GM21381 (cell line): ENCODE results near the gene EWSR1.
"Not testable (repeated sequence)": the region's sequence is repeated elsewhere in the genome, so short reads cannot be mapped to it uniquely, and the experiment has no call there.

Experiments
- ATAC-seq: cut with Tn5 transposase; IDR thresholded peaks from one replicate; pipeline ENCODE4 v1.9.1; 2021; ENCODE audit warnings: mild to moderate bottlenecking, moderate library complexity; ENCODE audit not compliant: unreplicated experiment

Gene EWSR1

GRCh38 chr22:29267858-29268510 lies at the start of gene EWSR1, which contains the start of gene RHBDD3:
TSS of gene EWSR1 (plus strand) at chr22:29268268. CDS start at chr22:29268337, 69 bp downstream.
TSS of gene RHBDD3 (minus strand) at chr22:29267981. CDS start at chr22:29265626, 2,355 bp downstream.
- peak; percentile 76 for ATAC-seq

DNA sequence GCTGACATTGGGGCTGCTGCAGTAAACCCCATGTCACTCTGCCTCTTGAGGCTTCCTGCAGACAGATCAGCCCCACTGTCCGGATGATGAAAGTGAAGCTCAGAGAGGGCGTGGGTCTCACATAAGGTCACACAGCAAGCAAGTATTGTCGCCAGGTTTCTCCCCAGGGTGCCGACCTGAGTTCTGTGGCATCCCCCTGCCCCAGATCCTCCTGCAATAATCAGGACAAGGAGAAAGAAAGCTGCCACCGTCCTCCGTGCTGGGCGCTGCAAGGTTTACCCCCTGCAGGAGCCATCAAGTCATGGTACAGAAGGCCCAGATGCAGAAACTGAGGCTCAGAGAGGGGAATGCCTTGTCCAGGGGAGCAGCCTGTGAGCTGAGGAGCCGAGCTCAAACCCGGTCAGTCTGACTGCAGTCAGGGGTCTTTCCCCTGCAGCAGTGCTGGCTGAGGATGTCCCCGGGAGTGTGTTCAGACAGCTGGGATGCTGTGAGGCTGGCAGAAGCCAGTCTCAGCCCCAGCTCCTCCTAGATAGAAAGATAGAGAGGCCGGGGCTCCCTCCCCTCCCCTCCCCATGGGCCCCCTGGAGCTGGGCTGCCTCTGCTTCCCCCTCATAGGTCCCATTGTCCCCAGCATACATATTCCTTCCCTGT lies 49.2 kb upstream of the EWSR1 start:
- ATAC-seq = no peak

DNA sequence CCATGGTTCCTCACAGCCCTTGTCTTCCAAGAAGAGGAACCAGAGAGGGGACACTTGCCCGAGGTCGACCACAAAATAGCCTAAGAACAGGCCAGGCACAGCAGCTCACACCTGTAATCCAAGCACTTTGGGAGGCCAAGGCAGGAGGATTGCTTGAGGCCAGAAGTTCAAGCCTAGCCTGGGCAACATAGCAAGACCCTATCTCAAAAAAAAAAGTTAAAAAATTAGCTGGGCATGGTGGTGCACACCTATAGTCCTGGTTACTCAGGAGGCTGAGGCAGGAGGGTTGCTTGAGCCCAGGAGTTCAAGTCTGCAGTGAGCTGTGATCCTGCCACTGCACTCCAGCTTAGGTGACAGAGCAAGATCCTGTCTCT lies 48.7 kb upstream of the EWSR1 start:
- not testable (repeated sequence) for ATAC-seq

GRCh38 chr22:29219881-29220670 lies 48.0 kb upstream of the EWSR1 start:
- no peak for ATAC-seq

DNA sequence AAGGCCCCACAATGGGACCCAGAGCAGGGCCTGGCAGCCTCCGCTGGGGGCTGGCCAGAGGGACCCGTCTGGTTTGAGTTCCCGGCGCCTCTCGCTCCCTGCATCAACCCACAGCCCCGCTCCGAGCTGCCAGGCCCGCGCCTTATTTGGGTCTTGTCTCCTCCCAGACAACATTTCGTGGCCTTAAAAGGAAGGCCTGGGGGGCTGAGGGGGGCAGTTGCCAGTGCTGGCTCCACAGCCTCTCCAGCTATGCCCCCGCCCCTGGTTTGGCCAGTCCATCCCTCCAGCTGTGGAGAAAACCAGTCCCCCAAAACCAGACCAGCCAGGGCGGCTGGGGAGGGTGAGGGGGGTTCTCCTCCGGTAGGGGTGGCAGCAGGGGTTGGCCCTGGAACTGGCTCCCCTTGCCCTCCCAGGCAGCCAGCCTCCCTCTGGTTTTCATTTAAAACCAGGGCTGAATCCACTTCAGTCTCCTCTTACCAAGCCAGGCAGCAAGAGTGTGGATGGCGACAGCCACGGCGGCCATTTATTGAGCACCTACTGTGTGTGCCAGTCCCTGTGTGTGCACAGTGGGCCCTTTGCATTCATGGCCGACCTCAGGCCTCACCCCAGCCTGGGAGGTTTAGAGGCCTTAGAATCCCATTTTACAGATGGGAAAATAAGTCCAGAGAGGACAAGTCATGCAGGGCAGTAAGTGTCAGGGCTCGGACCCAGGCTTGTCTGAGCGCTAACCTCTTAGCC lies 43.8 kb upstream of the EWSR1 start:
- ATAC-seq = no peak

- ATAC-seq = no peak
These were observed 43.1 kb upstream of the EWSR1 start for GRCh38 chr22:29224859-29225410.

DNA sequence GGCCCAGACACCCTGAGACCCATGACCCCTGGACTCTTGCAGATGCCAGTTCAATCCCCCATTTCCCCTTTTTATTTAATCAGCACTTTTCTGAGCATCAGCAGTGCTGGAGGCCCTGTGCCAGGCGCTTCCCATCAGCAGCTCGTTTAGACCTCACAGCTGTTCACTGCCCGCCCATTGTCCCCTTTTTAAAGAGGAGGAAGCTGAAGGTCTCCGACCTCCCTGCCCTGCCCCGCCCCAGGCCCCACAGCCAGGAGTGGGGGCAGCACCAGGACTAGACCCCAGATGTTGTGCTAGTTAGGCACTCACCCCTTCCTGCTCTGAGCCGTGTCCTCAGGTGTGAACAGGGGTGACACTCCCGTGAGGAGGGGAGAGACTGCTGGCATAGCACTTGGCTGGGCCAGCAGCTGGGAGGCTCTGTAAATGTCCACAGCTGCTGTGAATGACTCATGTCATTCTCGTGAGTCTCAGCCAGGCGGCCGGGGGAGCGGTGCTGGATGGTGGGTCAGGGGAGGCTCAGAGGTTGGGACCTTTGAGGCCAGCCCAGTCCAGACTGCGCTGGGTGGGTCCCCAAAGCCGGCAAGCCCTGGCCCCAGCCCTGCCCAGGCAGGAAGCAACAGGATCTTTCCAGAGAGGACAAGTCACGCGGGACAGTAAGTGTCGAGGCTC lies 42.5 kb upstream of the EWSR1 start:
- no peak for ATAC-seq

DNA sequence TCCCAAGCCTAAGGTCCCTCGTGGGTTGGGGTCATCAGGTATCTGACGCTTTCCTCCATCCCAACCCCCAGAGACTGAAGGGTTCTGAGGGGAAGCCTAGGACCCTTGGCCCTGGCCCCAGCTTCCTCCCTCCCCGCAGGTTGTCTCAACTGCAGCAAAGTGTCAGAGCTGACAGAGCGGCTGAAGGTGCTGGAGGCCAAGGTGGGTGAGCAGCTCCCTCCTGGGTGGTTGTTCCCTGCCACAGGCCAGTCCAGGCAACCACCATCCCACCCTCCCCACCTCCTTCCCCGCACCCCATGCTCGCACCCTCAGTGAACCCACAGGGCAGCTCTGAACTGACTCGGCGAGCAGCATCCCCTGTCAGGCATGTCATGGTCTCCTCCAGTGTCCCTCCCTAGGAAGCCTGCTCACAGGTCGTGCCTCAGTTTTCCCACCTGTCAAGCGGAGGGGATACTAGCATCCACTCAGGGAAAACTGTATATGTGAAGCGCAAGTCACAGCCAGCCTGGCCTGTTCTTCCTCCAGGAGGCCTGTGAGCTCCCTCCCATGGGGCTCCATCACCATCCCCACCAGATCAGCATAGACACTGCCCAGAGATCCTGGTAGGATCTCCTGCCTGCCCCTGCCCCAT lies 41.6 kb upstream of the EWSR1 start:
- ATAC-seq = no peak

GRCh38 chr22:29230972-29231875 lies 36.8 kb upstream of the EWSR1 start:
- ATAC-seq = no peak

GRCh38 chr22:29231971-29232959 lies 35.8 kb upstream of the EWSR1 start:
- ATAC-seq = no peak

- no peak for ATAC-seq
These were observed 34.7 kb upstream of the EWSR1 start for GRCh38 chr22:29233277-29233877.

DNA sequence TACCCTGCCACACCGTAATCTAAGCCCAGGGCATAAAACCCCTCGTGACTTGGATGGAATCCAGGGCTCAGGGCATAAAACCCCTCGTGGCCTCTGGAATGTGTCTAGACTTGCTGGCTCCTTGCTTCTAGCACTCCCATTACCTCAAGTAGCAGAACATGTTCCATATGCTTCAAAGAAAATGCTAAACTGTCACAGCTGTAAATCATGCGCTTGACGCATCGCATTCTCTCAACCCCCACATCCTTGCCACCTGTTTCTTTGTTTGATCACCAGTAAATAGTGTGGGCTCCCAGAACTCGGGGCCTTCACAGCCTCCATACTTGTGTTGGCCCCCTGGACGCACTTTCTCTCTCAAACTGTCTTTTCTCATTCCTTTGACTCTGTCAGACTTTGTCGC lies 27.6 kb upstream of the EWSR1 start:
- not testable (repeated sequence) for ATAC-seq

DNA sequence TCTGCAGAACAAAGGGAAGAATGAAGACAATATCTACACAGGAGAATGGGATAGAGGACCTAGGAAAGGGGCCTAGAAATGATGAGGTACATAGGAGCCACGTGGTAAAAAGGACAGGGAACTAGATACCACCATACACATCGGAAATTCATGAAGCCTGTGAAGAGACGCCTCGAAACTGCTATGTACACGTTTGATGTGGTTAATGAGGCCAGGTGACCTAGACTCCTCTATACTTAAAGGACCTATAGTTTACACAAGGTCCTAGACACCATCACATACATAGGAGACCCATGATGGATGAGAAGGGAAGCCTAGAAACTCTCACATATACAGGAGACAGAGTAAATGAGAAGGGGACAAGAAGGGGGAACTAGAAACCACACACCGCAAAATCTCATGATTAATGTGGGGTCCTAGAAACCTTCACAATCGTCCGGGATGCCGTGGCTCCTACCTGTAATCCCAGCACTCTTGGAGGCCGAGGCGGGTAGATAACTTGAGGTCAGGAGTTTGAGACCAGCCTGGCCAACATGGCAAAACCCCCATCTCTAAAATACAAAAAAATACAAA lies 24.1 kb upstream of the EWSR1 start:
- no peak for ATAC-seq

DNA sequence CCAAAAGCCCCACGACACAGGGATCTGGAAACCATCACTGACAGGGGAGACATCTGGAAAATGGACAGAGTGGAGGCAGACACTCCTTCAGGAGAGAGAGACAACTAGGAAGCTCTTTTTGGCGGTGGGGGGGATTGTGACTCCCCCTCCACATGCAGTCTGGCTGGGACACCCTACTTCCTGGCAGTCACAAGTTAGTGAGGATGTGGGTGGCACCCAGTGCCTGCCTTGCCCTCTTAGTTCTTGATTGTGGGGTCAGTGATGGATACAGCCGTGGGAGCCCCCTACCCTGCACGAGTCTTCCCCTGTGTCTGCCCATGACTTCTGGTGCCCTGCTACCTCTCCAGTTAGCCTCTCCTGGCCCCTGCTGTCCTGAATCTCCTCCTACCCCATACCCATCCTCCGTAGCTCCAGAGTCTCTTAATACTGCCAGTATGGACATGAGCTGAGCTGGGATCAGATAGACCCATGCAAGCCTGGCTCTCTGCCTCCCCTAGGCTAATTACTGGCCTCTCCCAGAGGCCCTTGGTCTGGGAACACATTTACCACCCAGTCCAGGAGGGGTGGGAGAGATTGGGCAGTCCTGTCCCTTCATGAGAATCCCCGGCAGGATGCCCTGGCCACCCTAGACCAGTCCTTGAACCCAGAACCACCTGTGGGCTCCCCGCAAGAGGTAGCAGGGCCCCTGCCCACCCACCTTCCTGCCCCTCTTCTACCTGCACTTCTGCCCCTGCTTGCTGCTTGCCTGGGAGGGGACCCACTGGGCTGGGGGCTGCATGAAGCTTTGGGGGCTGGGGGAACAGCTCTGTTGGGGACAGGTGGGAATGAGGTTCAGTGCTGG lies 23.1 kb upstream of the EWSR1 start:
- ATAC-seq = no peak

DNA sequence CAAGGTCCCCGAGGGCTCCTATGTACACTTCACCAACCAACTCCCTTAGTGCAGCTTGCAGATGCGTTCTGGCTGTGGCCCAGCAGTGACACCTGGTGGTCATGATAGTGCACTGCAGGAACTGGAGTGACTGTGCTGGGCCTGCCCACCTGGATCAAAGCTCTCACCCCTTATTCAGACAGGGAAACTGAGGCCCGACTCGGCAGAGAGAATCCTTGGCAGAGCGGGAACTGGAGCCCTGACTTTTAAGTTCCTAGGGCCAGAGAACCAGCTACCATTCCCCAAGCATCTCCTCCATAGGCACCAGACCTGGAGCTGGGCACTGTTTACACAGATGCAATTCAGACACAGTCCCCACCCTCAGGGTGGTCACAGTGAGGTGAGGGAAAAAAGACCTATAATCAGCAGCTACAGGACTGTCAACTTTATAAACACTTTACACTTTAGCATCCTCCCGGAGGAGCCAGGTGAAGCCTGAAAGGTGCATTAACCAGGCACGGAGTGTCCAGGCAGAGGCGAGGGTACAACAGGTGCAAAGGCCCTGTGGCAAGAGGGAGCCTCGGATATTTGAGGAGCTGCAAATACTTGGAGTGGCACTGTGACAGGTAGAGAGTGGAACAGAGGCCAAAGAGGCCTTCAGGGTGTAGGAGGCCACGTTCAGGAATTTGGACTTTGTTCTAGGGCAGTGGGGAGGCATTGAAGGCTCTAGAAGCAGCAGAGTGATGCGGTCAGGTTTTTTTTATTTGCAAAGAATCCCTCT lies 22.3 kb upstream of the EWSR1 start:
- ATAC-seq = peak; percentile 70
